Colonic mucosa (tissue), 4 donors: ENCODE measurements around the gene UBL4A. TPM values are rescaled to one million over a fixed set of nuclear protein-coding genes. Genes with fewer than 3 reads are reported as not detected.

ENCODE experiments used
- DNase-seq: peaks from one replicate; pipeline ENCODE4 v3.0.0-alpha.2; 2020
- H3K27ac ChIP-seq: fragments of 200-600 bp; one replicate; pipeline ENCODE4 v1.8.0; 2021
- H3K27me3 ChIP-seq: fragments of 200-600 bp; one replicate; pipeline ENCODE4 v1.8.0; 2021
- H3K36me3 ChIP-seq: fragments of 200-600 bp; one replicate; pipeline ENCODE4 v1.8.0; 2021
- H3K4me1 ChIP-seq: fragments of 200-600 bp; one replicate; pipeline ENCODE4 v1.8.0; 2021; ENCODE audit warnings: mild to moderate bottlenecking
- H3K4me3 ChIP-seq: fragments of 200-600 bp; one replicate; pipeline ENCODE4 v1.8.0; 2021
- H3K9ac ChIP-seq, 2 donors: one replicate each; pipeline ENCODE4 v1.7.0; 2013; ENCODE audit warnings: control low read depth in 2 of 2, low read depth in 2 of 2, low read length in 2 of 2
- H3K9me3 ChIP-seq: fragments of 200-600 bp; one replicate; pipeline ENCODE4 v1.8.0; 2021
- CTCF ChIP-seq: fragments of 200-600 bp; IDR thresholded peaks from one replicate; pipeline ENCODE4 v1.8.0; 2022; ENCODE audit warnings: antibody characterized with exemption, mild to moderate bottlenecking
- intact Hi-C: fragments of 100-400 bp; cut with DNase I; formaldehyde crosslinking; loops from one replicate; pipeline ENCODE4 v1.14.1; 2022
- total RNA-seq, 2 donors: library from RNA; stranded (reverse); fragmentation: NEBNext Ultra II Directional in 1 of 2; extraction: Animal tissue kit (Norgen Biotek cat#: 25700) in 1 of 2; gene quantifications; one replicate each; pipeline ENCODE4 v1.2.1, GENCODE V29; 2021
- donor health status: healthy.
- donor health status: DM: no; HTN: no; CAD: no.
- donor health status: DM: no; HTN: no; CAD: no.

Gene UBL4A
- total RNA-seq, 2 donors from 2014 or later, result 24.7 to 40.9 TPM

DNA sequence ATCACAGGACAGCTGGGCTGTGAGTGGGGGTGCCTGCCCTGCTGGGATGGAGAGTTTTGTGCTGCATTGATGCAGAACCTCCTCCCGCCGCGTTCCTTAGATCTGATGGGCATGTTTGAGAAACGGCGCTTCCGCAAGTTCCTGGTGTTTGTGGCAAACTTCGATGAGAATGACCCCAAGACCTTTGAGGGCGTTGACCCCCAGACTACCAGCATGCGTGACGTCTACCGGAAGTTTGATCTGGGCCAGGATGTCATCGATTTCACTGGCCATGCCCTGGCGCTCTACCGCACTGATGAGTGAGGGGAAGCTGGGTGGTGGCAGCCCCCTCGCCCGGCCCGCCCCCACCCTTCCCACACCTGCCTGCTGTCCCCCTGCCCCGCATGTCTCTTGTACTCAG is 46.6 kb downstream of the UBL4A start:
- TF ChIP-seq CTCF, result no peak
- Histone ChIP-seq H3K4me3 (no peak overlapping the region), H3K4me1 (no peaks in the 10 kb centered on the region), H3K9me3 (no peaks in the 10 kb centered on the region), H3K27me3 (no peaks in the 10 kb centered on the region), H3K9ac (no peak overlapping the region), H3K27ac (no peak overlapping the region), H3K36me3 (no peaks in the 10 kb centered on the region)
- intact Hi-C loops, result no loop called here
- no peak for DNase-seq

- Histone ChIP-seq H3K4me3 (peak overlapping the region; percentile 67), H3K4me1 (no peaks in the 10 kb centered on the region), H3K9ac (peak overlapping the region in 1 of 2 donors; percentile 63), H3K27ac (no peak overlapping the region), H3K27me3 (no peaks in the 10 kb centered on the region), H3K36me3 (no peaks in the 10 kb centered on the region), H3K9me3 (no peaks in the 10 kb centered on the region)
- intact Hi-C loops, result no loop called here
- TF ChIP-seq CTCF, result no peak
- no peak for DNase-seq
Observed at GRCh38 chrX:154437971-154438893, 48.2 kb downstream of the UBL4A start.

DNA sequence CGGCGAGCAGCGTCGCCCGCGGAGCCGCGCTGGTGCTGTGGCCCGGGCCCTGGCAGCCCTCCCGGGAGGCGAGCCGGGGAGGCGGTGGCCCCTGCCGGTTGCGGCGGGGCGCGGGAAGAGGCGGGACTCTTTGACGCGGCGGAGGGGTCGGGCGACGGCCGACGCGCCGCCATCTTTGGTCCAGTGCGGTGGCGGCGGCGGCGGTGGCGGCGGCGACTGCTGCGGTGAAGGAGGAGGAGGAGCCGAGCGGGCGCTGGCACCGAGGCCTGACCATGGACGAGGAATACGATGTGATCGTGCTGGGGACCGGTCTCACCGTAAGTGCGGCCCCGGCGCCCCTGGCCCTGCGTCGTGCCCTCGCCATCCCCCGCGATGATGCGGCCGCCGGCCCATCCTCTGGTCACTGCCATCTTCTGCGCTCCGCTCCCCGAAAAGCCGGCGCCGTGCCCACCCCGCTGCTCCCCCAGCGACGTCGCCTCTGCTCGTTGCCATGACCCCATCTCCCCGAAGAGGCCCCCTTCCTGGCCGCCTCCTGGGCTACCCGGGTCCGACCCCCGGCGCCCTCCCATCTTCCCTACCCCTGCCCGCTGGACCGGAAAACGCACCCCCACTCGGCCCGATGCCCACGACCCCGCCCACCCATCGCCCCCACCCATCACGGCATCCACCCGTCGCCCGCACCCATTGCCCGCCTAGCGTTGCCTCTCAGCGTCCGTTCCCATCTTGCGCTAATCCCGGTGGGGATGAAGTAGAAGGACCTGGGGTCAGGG is 49.2 kb downstream of the UBL4A start, which contains the start of gene GDI1:
Gene GDI1 (plus strand): TSS at position 172 of the 770 bp plus-strand sequence. CDS start 101 bp downstream, at position 273.
- Histone ChIP-seq H3K27me3 (no peaks in the 10 kb centered on the region), H3K27ac (peak within 1 kb of the TSS; percentile 69), H3K9me3 (no peaks in the 10 kb centered on the region), H3K4me1 (no peaks in the 10 kb centered on the region), H3K36me3 (no peaks in the 10 kb centered on the region), H3K4me3 (peak within 1 kb of the TSS; percentile 67), H3K9ac (peak within 1 kb of the TSS; percentile 49 to 63)
- TF ChIP-seq CTCF, result no peak
- intact Hi-C loops, result no loop called here
- no peak for DNase-seq

DNA sequence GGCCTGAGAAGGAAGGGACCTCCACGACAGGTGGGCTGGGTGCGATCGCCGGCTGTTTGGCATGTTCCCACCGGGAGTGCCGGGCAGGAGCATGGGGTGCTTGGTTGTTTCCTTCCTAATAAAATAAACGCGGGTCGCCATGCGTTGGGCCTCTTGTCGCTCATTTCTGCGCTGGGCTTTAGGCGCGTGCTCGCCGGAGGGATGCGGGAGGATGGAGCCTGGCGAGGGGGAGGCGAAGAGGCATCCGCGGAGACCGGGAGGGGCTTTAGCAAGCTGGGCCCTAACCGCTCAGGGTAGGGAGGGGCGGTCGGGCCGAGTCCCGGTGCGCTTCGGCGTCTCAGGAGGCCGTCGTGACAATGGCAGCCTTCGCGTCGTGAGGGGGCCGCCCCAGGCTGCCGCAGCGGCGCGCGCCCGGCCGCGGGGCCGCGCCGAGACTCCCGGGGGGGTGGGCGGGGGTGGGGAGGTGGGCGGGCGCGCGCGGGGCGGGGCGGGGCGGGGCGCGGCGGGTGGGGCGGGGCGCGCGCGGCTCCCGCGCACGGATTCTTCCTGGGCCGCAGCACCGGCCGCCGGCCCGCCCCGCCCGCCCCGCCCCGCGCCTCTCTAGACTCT is 49.9 kb downstream of the UBL4A start:
- intact Hi-C loops, result no loop called here
- H3K9me3 ChIP-seq, result no peaks in the 10 kb centered on the region
- peak overlapping the region; percentile 49 to 63 for H3K9ac ChIP-seq
- TF ChIP-seq CTCF, result no peak
- H3K4me1 ChIP-seq, result no peaks in the 10 kb centered on the region
- peak overlapping the region; percentile 67 for H3K4me3 ChIP-seq
- no peaks in the 10 kb centered on the region for H3K36me3 ChIP-seq
- no peaks in the 10 kb centered on the region for H3K27me3 ChIP-seq
- H3K27ac ChIP-seq, result peak overlapping the region; percentile 69
- no peak for DNase-seq

DNA sequence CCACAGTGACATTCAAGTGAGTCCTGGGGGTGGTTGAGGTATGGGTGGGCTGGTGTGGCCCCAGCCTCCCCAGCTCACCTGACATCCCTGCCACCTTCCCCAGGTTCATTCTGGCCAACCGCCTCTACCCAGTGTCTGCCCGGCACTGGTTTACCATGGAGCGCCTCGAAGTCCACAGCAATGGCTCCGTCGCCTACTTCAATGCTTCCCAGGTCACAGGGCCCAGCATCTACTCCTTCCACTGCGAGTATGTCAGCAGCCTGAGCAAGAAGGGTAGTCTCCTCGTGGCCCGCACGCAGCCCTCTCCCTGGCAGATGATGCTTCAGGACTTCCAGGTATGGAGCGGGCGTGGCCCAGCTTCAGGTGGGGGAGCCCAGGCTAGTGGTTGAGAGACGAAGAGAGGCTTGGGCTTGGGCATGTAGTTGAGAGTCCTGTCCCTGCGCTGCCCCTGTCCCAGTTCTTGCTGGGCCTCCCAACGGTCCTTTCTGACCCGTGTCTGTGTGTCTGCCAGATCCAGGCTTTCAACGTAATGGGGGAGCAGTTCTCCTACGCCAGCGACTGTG is 51.2 kb downstream of the UBL4A start:
- Histone ChIP-seq H3K4me3 (no peak overlapping the region), H3K36me3 (no peaks in the 10 kb centered on the region), H3K9me3 (no peaks in the 10 kb centered on the region), H3K27ac (no peak overlapping the region), H3K27me3 (no peaks in the 10 kb centered on the region), H3K9ac (no peak overlapping the region), H3K4me1 (no peaks in the 10 kb centered on the region)
- intact Hi-C loops, result no loop called here
- TF ChIP-seq CTCF, result no peak
- DNase-seq, result no peak
